Stimulated activated CD8-positive, alpha-beta memory T cell treated with anti-CD3 and anti-CD28 coated beads, Interleukin-15, amount 100 ng/mL, for 24 hours (primary cell): ENCODE results near the gene CBLN1.
"Not testable (repeated sequence)": the region's sequence is repeated elsewhere in the genome, so short reads cannot be mapped to it uniquely, and the experiment has no call there.

ENCODE experiments used
- DNase-seq: peaks from one replicate; pipeline ENCODE4 v3.0.0-alpha.2; 2020; ENCODE audit warnings: low read depth

Gene CBLN1

DNA sequence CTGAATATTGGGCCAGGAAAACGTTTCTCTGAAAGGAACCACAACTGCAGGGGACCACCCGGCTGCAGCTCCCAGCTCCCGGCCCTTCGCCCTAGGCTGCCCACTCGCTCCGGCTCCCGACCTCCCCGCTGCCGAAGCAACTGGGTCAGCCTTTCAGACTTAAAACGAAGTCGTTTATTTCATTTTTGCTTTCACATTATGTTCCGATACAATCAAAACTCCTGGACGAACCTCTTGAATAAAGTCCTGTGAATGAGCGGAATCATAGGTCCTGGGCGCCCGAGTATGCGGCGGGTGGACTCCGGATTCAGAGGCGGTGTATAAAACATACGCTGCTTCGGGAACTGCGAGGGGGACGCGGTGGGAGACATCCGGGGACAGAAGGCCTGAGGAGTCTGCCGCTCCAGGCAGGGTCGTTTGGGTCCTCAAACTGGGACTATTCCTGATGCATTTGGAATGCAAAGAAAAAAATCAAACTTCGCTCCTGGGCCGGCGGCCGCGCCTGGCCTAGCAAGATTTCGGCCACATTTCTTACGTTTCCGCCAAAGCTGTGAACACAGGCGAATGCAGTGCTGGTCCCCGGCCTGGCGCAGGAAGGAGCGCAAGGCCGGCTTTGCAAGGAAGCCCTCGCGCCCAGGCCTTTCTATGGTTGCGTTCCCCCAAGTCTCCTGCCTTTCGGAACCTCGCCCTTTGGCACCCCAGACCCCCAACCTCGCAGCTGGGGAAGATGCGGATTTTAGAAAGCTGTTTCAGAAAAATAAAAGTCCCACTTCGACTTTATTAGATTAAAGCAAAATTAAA is 3.7 kb downstream of the CBLN1 start:
- no peak for DNase-seq

DNA sequence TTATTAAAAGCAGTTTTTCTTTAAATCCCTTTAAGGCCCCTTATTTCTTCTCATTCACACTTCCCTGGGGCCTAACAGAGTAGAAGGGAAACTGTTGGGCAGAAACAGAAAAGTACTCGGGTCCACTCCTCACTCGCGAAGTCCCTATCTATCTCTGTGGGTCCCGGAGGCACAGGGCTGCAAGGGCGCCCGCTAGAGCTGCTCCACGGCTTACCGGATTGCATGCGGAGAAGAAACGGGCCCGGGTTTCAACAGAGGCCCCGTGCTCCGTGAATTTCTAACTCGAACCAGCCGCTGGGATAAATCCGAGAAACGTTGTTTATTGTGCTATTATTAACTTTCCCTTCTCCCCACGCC is 4.3 kb downstream of the CBLN1 start:
- no peak for DNase-seq

- DNase-seq, result no peak
Measured at GRCh38 chr16:49276646-49277385, 4.8 kb downstream of the CBLN1 start.

DNA sequence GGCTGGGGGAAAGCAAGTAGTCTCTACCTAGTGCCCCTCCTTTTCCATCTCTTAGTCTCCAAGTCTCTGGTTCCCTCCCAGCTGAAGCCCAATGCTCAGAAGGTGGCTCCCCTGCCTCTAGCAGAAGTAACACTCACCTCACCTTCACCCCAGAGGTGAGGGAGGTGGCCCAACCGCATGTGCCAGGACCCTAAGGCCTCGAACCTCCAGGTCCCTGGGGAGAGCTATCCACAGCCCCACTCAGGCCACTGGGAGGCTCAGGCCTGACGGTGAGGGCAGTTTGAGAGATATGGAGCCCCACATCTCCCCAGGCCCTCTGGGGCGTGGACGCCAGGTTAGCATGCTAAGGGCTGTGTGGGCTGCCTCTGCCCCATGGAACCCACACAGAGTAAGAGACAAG is 5.8 kb downstream of the CBLN1 start:
- DNase-seq, result no peak

DNA sequence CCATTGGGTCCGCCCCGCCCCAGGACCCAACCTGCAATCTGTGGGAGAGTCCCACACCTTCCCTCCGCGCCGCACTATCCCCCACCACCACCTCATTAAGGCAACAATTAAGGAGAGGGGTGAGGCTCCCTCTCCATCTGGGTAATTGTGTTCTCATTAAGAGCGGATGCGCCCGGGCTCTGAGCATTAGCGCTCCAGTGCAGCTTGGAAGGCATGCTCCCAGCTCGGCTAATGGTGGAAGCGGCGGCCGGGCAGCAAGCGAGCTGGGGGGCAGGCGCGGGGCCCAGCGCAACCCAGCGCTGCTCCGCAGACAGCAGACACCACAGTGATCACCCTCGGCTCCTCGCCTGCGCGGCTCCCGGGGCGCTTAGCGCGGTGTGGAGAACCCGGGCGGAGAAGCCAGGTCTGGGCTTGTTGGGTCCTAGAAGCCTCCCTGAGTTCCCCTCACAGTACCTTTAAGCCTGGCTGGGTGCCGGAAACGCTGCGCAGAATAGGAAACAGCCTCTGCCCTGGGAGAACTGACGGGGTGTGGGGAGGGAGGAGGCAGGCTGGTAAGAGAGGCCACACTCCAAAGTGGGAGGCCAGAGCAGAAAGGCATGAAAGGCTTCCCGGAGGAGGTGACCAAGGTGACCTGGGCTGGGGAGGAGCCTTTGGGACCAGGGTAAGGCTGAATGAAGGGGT is 6.4 kb downstream of the CBLN1 start:
- no peak for DNase-seq

GRCh38 chr16:49274591-49274990 is 7.0 kb downstream of the CBLN1 start:
- no peak for DNase-seq

GRCh38 chr16:49273771-49274170 is 7.9 kb downstream of the CBLN1 start:
- DNase-seq, result no peak

DNA sequence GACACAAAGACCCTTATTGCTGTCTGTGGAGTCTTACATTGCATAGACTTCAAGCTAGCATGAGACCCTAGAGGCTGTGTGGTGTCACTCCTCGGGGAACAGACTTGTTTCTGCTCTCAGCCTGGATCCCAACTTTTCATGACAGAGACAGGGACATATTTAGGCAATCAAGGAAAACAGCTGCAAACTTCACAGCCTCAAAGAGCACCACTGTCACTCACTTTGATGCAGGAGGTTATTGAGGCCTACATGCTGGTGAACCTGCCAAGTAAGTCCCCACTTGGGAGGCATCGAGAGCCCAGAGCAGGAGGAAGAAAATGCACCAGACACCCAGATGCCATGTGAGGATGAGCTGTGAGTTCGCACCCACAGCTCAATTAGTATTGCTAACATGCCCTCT is 10.3 kb downstream of the CBLN1 start:
- no peak for DNase-seq

GRCh38 chr16:49269201-49269600 is 12.4 kb downstream of the CBLN1 start:
- no peak for DNase-seq

- no peak for DNase-seq
Measured at GRCh38 chr16:49268667-49269066, 13.0 kb downstream of the CBLN1 start.

GRCh38 chr16:49262501-49262900 is 19.1 kb downstream of the CBLN1 start:
- no peak for DNase-seq

GRCh38 chr16:49261930-49262329 is 19.7 kb downstream of the CBLN1 start:
- no peak for DNase-seq

- no peak for DNase-seq
Measured at GRCh38 chr16:49260956-49261530, 20.6 kb downstream of the CBLN1 start.

GRCh38 chr16:49260253-49260652 is 21.4 kb downstream of the CBLN1 start:
- DNase-seq, result no peak

- no peak for DNase-seq
Measured at GRCh38 chr16:49259330-49259729, 22.3 kb downstream of the CBLN1 start.

GRCh38 chr16:49250689-49251088 is 30.9 kb downstream of the CBLN1 start:
- DNase-seq, result no peak

GRCh38 chr16:49248227-49248626 is 33.4 kb downstream of the CBLN1 start:
- no peak for DNase-seq

- DNase-seq, result no peak
Measured at GRCh38 chr16:49236216-49236615, 45.4 kb downstream of the CBLN1 start.

DNA sequence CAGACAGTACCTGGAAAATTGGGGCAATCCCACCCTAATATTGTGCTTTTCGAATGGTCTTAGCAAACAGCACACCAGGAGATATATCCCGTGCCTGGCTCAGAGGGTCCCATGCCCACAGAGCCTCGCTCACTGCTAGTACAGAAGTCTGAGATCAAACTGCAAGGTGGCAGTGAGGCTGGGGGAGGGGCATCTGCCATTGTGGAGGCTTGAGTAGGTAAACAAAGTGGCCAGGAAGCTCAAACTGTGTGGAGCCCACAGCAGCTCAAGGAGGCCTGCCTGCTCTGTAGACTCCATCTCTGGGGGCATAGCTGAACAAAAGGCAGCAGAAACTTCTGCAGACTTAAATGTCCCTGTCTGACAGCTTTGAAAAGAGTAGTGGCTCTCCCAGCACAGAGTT is 53.3 kb downstream of the CBLN1 start:
- DNase-seq, result not testable (repeated sequence)
